Heart left ventricle (tissue), 13 donors: ENCODE results near the gene RUNX3.

Experiments
- CTCF ChIP-seq, 12 donors: fragments of 200-600 bp; sonication (generic) in 4 of 12; IDR thresholded peaks; one replicate each; pipeline versions ENCODE4 v1.5.0 to v1.8.0; 2018 to 2022; ENCODE audit warnings: antibody characterized with exemption in 12 of 12, mild to moderate bottlenecking in 5 of 12
- POLR2A ChIP-seq, 2 donors: fragments of 450-650 bp; IDR thresholded peaks; one replicate each; pipeline ENCODE4 v1.6.1; 2017; ENCODE audit warnings: antibody characterized with exemption in 2 of 2, mild to moderate bottlenecking in 2 of 2, moderate library complexity in 2 of 2
- donor health status: ischemic (EF 13 %, LVEDD 7.1; RV severe dilation, severe dysfunction).
- donor health status: DM: no; HTN: yes; CAD: no.
- donor health status: DM: no; HTN: no; CAD: no.
- donor health status: ischemic (EF 25% LVEDD 6.9; RV normal size, moderate dysfunction).
- donor health status: ischemic (EF 25% LVEDD 5.7; RV mildly dilated, moderate dysfunction).
- donor health status: ischemic (EF 35%, LVEDD 5.7; RV mildly dilated, moderate dysfunction).
- donor health status: nonischemic (EF 11% LVEDD 7.7; RV severe dilation, severe dysfunction).
- donor health status: DM: yes; HTN: yes; CAD: no.
- donor health status: PGD.
- donor health status: ischemic (EF 29% LVEDD 5.4; RV normal size, mild dysfunction).
- donor health status: nonischemic (EF 23%, LVEDD 6.1; RV moderate dilation, normal function).

DNA sequence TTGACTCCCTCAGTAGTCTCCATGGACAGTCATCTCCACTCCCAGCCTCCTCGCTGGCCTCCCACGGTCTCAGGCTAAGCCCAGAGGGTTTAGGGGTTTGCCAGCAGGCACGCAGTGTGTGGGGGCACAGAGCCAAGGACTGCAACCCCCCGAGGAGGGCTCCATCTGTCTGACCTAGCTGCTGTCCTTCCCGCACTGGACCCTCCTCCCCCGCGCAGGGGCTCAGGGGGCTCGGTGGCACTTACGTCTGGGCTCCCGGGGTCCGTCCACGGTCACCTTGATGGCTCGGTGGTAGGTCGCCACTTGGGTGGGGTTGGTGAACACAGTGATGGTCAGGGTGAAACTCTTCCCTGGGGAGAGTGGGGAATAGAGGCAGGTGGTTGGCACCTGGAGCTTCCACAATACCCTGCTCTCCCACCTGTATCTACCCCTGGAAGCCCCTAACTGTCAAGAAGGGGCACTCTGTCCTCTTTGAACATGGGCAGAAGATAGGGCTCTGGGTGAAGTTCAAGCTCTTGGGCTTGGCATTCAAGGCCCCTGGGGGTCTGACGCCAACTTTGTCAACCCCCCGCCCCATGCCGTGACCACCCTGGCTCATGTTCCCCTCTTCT lies 11.0 kb downstream of the RUNX3 start:
- TF ChIP-seq CTCF (IDR thresholded peaks at IDR 0.05): no peak
- no peak for TF ChIP-seq POLR2A (IDR thresholded peaks at IDR 0.05)
